Panc1 (cell line): ENCODE data around the gene SND1.

Experiments used
- CTCF ChIP-seq: fragments of 450-650 bp; IDR thresholded peaks from 2 replicates; pipeline ENCODE4 v1.5.1; 2017; ENCODE audit warnings: mild to moderate bottlenecking
- POLR2AphosphoS5 ChIP-seq: IDR thresholded peaks from 2 replicates; pipeline ENCODE4 v1.6.1; 2012; ENCODE audit warnings: mild to moderate bottlenecking, low read depth, low read length, moderate library complexity
- REST ChIP-seq, 2 experiments: IDR thresholded peaks; 2 replicates each; pipeline ENCODE4 v1.6.1; 2011 to 2012; ENCODE audit warnings: low read depth in 2 of 2, control low read depth in 1 of 2, low read length in 1 of 2, mild to moderate bottlenecking in 1 of 2, moderate library complexity in 1 of 2; ENCODE audit not compliant: insufficient read depth in 1 of 2
- SIN3A ChIP-seq: IDR thresholded peaks from 2 replicates; pipeline ENCODE4 v1.6.1; 2012; ENCODE audit warnings: low read depth, mild to moderate bottlenecking, low read length, moderate library complexity, borderline replicate concordance; ENCODE audit not compliant: insufficient read depth
- TCF7L2 ChIP-seq: IDR thresholded peaks from 2 replicates; pipeline ENCODE4 v1.6.1; 2011; ENCODE audit warnings: mild to moderate bottlenecking, low read depth, low read length, inconsistent platforms

DNA sequence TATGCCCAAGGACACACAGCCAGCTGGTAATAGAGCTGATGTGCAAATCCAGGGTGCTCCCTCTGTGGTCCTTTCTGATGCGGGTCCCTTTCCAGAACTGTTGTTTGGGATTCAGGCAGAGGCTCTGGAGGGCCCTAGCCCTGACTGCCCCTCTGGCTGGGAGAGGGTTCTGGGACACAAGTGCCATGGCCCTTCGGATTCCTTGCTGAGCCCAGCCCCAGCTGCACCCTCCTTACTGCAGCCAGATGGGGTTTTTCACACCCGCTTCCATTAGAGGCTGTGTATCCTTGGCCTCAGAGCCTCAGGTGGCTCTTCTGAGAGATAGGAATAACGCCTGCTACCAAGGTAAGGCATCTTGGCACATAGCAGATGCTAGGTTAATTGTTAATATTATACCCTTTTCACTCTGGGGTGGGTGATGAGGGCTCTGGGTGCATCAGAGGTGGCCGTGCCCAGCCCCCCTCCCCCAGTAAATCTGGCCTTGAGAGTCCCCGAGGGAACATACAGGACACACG lies 469.0 kb downstream of the SND1 start:
- no peak for TF ChIP-seq REST (IDR thresholded peaks at IDR 0.05; ENCODE audit: insufficient read depth in 1 of 2, low read depth in 2 of 2, low read length in 1 of 2)
- no peak for TF ChIP-seq POLR2AphosphoS5
- TF ChIP-seq CTCF = no peak
- TF ChIP-seq SIN3A = no peak
- TF ChIP-seq TCF7L2 = no peak
